Measurements from ENCODE around the gene FBXO7.

FBXO7 gene

DNA sequence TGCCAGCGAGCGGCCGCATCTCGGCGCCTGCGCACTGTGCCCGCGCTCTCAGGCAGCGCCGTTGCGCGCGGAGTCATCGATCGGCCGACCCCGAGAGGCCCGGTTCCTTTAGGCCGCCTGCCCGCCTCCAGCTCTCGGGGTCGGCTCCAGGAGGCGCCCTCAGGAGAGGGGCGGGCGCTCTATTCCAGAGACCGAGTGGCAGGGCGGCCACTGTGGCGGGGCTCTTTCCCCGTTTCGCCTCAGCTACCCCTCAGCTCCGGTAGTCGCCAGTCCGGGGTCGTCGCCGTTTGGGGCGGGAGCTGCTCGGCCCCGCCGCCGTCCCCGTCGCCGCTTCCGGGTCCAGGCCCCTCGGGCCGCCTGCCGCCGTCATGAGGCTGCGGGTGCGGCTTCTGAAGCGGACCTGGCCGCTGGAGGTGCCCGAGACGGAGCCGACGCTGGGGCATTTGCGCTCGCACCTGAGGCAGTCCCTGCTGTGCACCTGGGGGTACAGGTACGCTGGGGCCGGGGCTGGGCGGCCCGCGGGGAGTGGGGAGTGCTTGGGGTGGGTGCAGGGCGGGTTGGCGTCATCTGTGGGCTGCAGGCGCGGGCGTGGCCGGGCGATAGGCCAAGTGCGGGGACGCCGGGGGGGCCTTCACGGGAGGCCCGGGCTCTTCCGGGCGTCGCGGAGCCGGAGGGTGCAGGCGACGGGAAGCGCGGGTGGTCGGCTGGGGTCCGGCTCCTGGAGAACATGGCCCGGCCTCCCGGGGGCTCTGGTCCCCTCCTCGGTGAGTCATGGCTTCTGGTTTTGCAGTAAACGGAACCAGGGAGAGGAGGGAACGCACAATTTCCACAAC lies at the start of gene FBXO7:
Gene FBXO7 (plus strand): TSS at position 177 of the 833 bp plus-strand sequence. CDS start 192 bp downstream, at position 369.
- TF ChIP-seq GATA1 (IDR thresholded peaks at IDR 0.05; ENCODE audit: low read depth, low read length) (no peak), POLR2A (IDR thresholded peaks at IDR 0.05; ENCODE audit: low read length) (peak; percentile 77)

DNA sequence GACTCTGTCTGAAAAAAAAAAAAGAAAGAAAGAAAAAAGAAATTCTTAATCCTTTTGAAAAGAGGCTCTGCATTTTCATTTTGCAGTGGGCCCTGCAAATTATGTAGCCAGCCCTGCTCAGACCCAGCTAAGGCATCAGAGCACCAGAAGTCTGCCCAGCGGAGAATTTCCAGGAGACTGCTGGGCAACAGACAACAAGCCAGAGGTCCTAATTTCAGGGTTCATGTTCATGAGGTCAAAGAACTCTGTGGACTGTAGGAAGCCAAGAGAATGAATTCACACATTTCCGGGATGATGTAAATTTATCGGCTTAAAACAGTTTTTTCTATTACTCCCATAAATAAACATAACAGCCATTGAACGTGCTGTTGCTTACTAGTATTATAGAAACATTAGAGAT lies 47.7 kb upstream of the FBXO7 start:
- DNase-seq, result no peak
- TF ChIP-seq POLR2A (IDR thresholded peaks at IDR 0.05; ENCODE audit: low read length) (no peak), GATA1 (IDR thresholded peaks at IDR 0.05; ENCODE audit: low read depth, low read length) (no peak)

More for the DNA sequence above, at the start of gene FBXO7:
- DNase-seq, result peak; percentile 92 to 95

DNA sequence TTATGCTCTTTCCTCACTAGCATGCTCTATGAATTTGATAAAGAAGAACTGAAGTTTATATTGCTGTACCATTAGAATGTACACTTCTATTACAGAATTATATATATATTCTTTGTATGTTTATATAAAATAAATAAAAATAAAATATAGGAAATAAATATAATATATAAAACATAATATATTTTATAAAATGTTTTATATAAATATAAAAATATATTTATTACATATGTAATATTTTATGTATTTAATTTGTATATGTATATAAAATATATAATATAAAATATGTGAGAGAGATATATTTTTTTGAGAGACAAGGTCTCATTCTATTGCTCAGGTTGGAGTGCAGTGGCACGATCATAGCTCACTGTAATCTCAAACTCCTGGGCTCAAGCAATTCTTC lies 44.3 kb upstream of the FBXO7 start:
- DNase-seq, result no peak
- TF ChIP-seq POLR2A (IDR thresholded peaks at IDR 0.05; ENCODE audit: low read length), result no peak
- TF ChIP-seq GATA1 (IDR thresholded peaks at IDR 0.05; ENCODE audit: low read depth, low read length), result no peak

DNA sequence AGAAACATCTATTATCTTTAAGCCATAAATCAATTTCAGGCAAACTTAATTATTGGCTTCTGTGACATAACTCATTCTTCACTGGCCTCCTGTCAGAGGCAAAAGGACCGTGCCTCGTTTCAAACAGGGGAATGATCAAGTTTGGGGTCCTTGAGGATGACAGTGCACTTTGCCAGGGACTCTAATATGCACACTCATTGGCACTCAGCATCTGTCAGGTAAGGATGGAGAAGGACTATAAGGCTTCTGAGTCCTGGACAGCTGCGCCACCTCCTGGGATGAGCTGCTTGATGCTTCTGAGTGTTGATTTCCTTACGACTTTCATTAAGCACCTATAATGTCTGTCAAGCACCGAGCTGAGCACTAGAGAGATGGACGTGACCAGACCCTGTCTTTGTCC lies 30.5 kb upstream of the FBXO7 start:
- peak; percentile 23 to 46 for DNase-seq
- TF ChIP-seq GATA1 (IDR thresholded peaks at IDR 0.05; ENCODE audit: low read depth, low read length) (no peak), POLR2A (IDR thresholded peaks at IDR 0.05; ENCODE audit: low read length) (no peak)

DNA sequence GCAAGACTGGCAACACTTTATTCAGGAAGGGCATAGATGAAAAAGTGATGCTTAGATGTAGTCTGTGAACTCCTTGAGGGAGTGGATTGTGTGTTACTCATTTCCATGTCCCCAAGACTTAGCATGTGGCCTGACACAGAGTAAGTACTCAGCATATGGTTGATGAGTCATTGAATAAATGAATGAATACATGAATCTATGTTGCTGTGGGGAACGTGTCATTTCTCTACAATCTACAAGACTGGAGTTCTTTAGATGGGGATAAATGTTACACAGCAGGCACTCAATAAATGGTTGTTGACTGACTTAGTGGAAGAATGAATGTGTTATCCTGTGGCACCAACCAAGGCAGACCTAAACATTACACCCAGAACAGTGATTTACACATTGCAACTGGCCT lies 28.3 kb upstream of the FBXO7 start:
- no peak for TF ChIP-seq GATA1 (IDR thresholded peaks at IDR 0.05; ENCODE audit: low read depth, low read length)
- no peak for TF ChIP-seq POLR2A (IDR thresholded peaks at IDR 0.05; ENCODE audit: low read length)
- no peak for DNase-seq

DNA sequence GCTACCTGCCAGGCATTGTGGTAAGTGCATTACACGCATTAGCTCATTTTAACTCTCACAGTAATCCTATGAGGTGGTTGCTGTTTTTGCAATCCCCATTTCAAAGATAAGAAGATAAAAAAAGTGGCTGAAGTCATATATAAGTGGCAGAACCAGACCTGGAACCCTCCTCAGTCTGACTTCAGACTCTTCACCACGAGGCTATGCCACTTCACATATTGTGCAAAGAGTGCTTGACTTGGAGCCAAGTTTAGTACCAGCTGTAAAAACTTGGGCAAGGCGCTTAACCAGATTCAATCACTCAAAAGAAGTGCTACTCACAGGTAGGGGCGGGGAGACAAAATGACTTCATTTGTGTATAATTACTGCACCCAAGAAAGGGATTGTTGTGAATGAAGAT lies 25.6 kb upstream of the FBXO7 start:
- DNase-seq, result no peak
- TF ChIP-seq POLR2A (IDR thresholded peaks at IDR 0.05; ENCODE audit: low read length) (no peak), GATA1 (IDR thresholded peaks at IDR 0.05; ENCODE audit: low read depth, low read length) (no peak)

DNA sequence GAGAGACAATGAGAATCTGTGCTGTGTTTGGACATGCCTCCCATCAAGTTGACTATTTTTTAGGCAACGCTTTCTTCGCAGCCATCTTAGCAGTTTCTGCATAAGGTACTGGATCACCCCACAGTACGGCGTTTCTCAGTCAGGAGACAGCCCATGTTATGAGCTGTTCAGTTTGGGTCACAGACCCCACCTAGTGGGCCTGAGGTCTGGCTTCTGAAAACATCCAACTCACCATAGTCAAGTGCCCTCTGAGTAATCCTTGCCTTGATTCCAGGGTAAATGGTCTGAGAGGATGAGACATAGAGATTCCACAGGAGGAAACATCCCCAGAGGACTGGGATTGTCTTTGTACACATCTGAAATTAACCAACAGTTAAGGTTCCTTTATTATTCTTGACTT lies 17.6 kb upstream of the FBXO7 start:
- no peak for TF ChIP-seq POLR2A (IDR thresholded peaks at IDR 0.05; ENCODE audit: low read length)
- no peak for TF ChIP-seq GATA1 (IDR thresholded peaks at IDR 0.05; ENCODE audit: low read depth, low read length)
- DNase-seq, result no peak

DNA sequence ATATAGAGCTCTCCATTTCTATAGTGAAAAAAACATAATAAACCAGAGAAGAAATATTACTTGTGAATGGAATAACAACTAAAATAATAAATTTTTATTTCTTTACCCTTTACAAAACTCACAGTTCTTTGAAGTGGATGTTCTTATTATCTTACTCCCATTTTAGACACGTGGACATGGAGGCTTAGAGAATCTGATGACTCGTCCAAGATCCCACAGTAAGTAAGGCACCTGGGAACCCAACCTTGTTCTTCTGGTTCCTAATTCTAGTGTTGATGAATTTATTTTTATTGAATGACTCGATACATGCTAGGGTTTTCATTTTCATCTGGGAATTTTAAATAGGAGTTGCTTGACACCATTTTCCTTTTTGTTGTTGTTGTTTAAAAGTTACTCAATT lies 12.2 kb upstream of the FBXO7 start:
- no peak for DNase-seq
- TF ChIP-seq GATA1 (IDR thresholded peaks at IDR 0.05; ENCODE audit: low read depth, low read length) (no peak), POLR2A (IDR thresholded peaks at IDR 0.05; ENCODE audit: low read length) (no peak)

DNA sequence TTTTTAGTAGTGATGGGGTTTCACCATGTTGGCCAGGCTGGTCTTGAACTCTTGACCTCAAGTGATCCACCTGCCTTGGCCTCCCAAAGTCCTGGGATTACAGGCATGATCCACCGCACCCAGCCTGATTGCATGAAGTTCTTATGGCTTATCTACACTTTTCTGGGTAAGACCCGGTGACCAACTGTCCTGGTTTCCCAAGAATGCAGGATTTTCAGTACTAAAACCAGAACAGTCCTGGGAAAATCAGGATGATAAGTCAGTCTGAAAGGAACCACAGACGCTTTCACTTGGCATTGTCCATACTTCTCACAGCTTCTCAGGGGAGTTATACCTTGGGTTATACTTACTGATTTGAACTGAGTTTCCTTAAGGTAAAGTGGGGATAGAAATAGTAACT lies 8.9 kb upstream of the FBXO7 start:
- DNase-seq, result no peak
- no peak for TF ChIP-seq POLR2A (IDR thresholded peaks at IDR 0.05; ENCODE audit: low read length)
- no peak for TF ChIP-seq GATA1 (IDR thresholded peaks at IDR 0.05; ENCODE audit: low read depth, low read length)

DNA sequence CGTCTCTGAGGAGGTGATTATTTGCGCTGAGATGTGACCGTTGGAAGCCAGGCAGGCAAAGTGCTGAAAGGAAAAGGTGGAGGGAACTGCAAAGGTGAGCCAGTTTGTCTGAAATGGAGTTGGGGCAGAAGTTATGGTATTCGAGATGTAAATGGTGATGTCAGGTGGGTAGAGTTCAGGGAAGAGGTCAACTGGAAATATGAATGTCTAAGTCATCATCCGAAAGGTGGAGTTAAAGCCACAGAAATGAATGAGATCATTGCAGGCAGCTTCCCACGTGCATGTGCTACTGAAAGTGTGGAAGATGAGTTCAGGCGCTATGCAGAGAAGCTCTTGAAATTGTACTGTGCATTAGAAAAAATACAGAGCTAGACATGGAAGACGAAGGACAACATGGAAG lies 8.1 kb upstream of the FBXO7 start:
- DNase-seq, result no peak
- TF ChIP-seq POLR2A (IDR thresholded peaks at IDR 0.05; ENCODE audit: low read length), result no peak
- no peak for TF ChIP-seq GATA1 (IDR thresholded peaks at IDR 0.05; ENCODE audit: low read depth, low read length)

DNA sequence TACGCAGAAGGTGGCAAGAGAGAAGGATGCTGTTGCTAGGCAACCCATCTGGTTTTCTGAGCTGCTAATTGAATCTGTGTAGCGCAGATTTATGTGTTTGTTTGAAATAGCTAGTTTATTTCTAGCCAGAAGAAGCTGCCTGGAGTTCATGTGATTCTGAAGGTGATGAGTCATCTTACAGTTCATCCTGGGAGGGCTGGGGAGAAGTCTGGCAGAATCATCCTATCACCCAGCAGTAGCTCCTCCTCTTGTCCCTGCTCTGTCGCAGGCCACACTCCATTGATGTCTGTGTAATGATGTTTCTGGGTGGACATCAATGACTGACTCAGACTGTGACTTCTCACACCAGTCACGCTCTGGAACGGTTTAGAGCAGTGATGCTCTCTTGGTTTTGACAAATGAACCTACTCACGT lies 4.8 kb upstream of the FBXO7 start:
- DNase-seq, result peak; percentile 65 to 82
- TF ChIP-seq POLR2A (IDR thresholded peaks at IDR 0.05; ENCODE audit: low read length) (no peak), GATA1 (IDR thresholded peaks at IDR 0.05; ENCODE audit: low read depth, low read length) (no peak)

DNA sequence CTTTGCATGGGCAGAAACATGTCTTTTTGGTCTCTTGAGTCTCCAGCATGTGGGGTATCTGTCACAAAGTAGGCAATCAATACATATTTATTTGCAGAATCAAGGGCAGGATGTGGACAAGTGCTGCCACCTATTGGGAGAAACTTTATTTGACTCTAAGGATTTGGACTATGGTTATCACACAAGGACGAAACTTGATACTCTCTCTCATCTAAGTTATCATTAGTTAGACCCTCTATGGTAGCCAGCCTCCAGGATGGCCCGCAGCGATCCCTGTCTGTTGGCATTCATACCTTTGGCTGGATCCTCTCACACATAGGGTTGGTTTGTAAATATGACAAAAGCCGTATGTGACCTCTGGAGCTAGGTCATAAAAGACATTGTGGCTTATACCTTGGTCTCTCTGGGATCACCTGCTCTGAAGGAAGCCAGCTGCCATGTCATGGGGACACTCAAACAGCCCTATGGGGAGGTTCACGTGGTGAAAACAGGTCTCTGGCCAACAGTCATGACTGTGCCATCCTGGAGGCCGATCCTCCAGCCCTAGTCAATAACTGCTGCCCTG lies 1.1 kb upstream of the FBXO7 start:
- no peak for TF ChIP-seq GATA1 (IDR thresholded peaks at IDR 0.05; ENCODE audit: low read depth, low read length)
- no peak for TF ChIP-seq POLR2A (IDR thresholded peaks at IDR 0.05; ENCODE audit: low read length)
- peak; percentile 74 to 82 for DNase-seq

DNA sequence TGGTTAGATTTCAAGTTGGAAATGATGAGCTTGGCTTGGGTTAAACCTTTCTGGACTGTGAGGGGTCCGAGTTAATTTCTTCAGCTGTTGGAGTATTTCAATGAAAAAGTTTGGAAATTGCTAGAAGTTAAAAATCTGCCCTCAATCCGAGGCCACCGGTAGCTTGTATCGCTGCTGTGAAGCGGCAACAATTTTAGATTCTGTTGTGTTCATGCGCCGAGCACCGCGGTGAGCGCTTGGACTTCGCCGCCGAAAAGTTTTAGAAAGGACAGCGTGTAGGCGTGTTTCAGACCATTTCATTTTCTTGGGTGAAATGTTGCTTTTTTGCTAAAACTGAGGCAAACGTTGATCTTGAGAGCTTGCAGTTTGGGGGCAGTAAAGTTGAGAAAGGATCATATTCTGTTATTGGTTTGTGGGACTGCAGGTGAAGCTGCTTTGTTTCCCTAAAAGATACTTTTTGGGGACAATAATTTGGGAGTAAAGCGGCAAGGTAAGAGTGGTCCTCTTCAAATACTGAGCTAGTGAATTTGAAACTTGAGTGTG lies 928 bp downstream of the FBXO7 start:
- TF ChIP-seq GATA1 (IDR thresholded peaks at IDR 0.05; ENCODE audit: low read depth, low read length), result no peak
- peak; percentile 36 for TF ChIP-seq POLR2A (IDR thresholded peaks at IDR 0.05; ENCODE audit: low read length)
- DNase-seq, result peak; percentile 75 to 86

DNA sequence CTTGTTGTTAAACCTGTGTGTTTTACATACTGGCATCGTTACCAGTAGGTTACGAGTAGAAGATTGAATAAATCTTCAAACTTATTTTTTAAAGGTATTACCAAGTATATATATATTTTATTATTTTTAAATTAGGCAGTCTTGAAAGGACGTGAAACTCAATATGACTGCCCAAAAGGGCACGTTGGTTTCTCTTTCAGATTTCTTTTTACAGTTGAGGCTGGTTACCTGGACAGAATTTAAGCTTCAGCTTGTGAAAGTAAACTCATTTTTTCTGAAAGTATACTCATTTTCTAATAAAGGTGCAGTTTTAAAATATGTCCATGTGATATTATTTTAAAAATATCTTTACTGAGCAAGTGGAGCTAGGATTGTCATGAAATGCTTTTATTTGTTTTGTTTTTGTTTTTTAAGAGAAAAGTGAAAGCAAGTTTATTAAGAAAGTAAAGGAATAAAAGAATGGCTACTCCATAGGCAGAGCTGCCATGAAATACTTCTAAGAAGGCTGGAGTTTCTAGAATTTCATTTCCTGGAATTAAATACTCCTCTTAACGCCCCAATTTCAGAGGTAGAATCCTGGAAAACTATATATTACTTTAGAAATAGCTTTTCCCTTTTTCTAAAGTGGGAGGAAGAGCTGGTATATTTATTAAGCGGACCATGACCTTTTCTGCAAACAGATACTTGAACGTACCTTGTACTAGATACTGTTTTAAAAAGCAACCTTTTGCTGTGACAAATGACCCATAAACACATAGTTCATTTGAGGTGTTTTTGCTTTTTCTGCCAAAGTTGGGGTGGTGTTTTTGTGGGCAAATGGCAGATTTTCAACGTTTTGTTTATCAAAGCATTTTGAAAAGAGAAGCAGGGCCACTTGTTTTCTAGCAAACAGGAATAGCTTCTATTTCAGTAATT lies 1.9 kb downstream of the FBXO7 start:
- peak; percentile 43 to 68 for DNase-seq
- TF ChIP-seq GATA1 (IDR thresholded peaks at IDR 0.05; ENCODE audit: low read depth, low read length) (no peak), POLR2A (IDR thresholded peaks at IDR 0.05; ENCODE audit: low read length) (peak; percentile 9)

All from erythroblast (primary cell).